GM03348 (cell line): ENCODE results near the gene SLC26A6.

ENCODE experiments used
- DNase-seq: peaks from one replicate; pipeline ENCODE4 v3.0.0; 2012; ENCODE audit warnings: low spot score

Gene SLC26A6

DNA sequence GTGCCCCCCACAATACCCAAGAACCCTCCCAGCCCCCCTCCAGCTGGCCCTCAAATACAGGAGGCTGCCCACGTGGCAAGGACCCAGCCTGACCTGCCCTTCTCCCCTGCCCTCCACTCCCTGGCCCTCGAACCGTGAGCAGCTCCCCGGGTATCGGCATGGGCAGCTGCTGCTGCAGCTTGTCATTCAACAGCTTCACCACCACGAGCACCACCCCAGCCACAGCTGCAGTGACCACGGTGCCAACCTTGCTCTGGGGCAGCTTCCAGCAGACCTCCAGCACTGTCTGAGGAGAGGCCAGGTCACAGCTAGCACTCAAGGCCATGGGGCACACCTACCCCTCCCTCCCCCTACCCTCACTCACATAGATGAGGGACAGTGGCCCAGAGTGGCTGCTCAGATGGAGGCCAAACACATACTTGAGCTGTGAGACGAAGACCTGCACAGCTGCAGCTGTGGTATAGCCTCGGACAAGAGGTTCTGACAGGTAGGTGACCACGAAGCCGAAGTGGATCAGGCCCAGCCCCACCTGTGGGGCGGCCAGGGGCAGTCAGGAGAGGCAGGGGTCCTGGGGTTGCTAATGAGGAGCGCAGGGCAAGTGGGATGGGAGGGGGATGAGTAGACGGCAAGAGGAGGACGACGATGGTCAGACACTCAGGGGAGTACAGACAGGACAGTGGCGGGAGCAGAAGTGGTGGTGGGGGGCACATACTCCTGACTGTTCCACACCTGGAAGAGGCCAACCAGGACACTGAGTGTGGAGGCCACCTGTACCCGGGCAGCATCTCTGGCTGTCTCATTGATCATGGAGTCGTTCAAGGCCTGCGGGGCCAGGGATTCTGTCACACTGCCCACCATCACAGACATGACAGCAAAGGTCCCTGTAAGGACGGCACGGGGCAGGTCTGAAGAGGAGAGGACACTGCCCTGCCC is 3.5 kb downstream of the SLC26A6 start:
- no peak for DNase-seq

- DNase-seq = no peak
These were observed 4.4 kb downstream of the SLC26A6 start for GRCh38 chr3:48630833-48631232.

- DNase-seq = no peak
These were observed 4.9 kb downstream of the SLC26A6 start for GRCh38 chr3:48630407-48630806.

GRCh38 chr3:48629894-48630293 is 5.4 kb downstream of the SLC26A6 start:
- DNase-seq = no peak

DNA sequence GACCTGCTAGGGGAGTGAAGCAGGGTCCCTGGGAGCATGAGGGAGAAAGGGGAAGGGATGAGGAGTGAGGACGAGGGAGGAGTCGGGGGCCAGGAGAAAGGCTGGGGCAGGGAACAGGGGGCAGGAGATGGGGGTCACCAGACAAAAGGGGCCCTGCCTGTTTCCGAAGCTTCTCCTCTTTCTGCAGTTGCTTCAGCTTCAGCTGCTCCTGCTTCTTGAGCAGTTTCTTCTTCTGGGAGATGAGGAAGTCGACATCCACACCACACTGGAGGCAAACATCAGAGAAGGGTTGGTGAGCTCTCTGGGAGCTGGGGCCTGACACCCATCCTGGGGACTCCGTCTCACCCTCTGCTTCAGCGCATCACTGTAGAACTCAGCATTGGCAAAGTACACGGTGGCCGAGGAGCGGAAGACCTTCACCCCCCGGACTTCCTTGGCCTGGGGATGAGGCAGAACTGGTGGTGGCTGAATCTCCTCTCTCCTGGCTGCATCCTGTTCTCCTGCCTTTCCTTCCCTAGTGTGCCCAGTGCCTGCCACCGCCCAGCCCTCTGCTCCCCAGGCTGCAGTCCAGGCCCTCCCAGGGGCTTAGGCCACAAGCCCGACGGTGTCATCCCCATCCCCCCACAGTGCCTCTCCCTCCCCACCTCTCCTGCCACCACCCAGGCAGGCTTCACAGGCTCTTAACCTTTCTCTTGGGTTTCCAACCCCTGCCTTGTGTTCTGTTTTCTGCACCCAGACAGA is 6.8 kb downstream of the SLC26A6 start:
- DNase-seq = no peak

- no peak for DNase-seq
These were observed 9.7 kb downstream of the SLC26A6 start for GRCh38 chr3:48625600-48625999.

- DNase-seq = no peak
These were observed 10.5 kb downstream of the SLC26A6 start for GRCh38 chr3:48624767-48625166.

GRCh38 chr3:48623851-48624547 is 11.3 kb downstream of the SLC26A6 start:
- no peak for DNase-seq

DNA sequence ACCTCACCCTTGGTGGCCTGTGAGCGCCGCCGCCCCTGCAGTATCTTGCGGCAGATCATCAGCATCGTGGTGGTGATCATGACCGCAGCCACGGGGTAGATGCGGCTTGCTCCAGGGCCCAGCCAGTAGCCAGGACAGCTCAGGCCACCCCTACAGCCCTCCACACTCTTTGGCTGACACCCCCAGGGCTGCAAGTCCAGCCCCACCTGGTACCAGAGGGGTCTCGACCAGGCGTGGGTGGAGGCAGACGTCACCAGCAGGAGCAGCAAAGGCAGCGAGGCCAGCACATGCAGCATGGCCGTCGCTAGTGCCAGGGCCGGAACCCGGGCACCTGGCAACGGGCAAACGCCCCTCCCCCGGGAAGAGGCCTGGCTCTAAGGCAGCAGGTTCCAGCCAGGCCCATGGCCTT is 13.8 kb downstream of the SLC26A6 start, which contains the start of gene TMEM89:
Gene TMEM89 (minus strand): TSS at position 309 of the 409 bp plus-strand sequence. CDS start 13 bp downstream, at position 296.
- DNase-seq = no peak

DNA sequence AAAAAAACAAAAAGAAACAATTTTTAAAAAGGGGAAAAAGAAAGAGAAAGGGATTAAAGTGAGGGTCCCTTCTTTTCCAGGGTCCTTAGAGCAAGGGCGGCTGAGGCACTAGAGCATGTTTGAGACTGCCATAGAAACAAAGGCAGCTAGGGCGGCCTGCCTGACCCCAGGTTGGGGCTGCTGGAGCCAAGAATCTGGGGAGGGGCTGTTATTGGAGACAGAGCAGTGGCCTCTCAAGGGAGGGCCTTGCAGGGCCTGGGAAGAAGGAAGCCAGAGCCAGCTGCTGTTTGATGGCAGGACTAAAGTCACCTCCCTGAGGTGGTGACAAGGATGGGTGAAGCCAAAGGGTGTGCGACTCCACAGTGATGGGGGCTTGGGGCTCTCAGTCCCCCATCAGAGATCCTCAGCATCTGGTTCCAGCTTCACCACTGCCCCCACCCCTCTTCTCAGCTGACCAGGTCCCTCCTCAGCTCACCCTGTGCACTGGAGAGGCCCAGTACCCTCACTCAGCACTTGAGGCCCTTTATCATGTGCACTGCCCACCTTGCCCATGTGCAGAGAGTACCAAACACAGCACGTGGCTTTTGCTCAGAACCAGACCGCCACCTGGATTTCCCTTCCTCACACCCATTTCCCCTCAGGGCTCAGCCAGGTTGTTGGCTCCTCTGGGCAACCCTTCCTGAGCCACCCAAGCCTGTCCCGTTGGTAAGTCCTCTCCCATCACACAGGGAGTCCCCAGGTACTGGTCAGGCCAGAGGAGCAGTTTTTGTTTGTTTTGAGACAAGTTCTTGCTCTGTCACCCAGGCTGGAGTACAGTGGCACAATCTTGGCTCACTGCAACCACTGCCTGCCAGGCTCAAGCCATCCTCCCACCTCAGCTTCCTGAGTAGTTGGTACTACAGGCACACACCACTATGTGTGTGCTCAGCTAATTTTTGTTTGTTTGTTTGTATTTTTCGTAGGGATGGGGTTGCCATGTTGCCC is 15.4 kb downstream of the SLC26A6 start:
- no peak for DNase-seq

DNA sequence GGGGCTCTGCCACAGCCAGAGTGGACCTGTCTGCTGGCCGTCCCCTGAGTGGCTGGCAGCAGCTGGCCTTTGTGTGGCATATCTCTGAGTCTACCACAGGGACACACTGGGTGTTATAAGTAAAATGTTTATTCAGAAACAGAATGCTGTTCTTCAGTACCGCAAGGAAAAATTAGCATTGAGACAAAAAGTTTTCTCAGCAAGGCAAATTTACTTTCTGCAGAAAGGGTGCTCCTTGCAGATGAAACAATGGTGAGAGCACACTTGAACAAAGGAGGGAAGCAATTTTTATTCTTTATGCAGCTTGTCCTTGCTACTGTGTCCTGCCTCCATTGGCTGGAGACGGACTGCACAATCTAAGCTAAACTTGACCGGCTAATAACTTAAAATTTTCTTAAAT is 17.7 kb downstream of the SLC26A6 start:
- DNase-seq = no peak

GRCh38 chr3:48614044-48614443 is 21.2 kb downstream of the SLC26A6 start:
- peak; percentile 80 for DNase-seq

GRCh38 chr3:48612309-48612708 is 23.0 kb downstream of the SLC26A6 start:
- DNase-seq = no peak

- peak; percentile 99 for DNase-seq
These were observed 25.9 kb downstream of the SLC26A6 start, which contains the start of gene UQCRC1 for GRCh38 chr3:48609088-48610005. UQCRC1 (minus strand) TSS chr3:48609646; CDS start chr3:48609620, 26 bp downstream.

GRCh38 chr3:48607519-48607918 is 27.7 kb downstream of the SLC26A6 start:
- DNase-seq = no peak

DNA sequence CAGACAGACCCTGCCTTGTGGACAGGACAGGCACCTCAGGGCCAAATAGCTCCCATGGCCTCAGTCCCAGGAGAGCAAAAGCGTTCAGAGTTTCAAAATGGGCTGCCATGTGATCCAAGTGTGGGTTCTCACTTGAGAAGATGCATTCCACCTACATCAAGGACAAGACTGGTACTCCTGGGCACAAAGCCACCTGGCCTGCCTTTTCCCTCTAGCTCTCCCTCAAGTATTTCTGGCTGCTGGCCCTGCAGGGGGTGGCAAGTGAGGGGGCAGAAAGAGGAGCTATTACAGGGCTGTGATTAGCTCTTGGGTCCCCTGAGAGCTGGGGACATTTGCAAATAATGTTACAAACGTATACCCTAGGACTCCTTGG is 33.7 kb downstream of the SLC26A6 start:
- DNase-seq = no peak

GRCh38 chr3:48600711-48601621 is 34.3 kb downstream of the SLC26A6 start:
- DNase-seq = no peak

DNA sequence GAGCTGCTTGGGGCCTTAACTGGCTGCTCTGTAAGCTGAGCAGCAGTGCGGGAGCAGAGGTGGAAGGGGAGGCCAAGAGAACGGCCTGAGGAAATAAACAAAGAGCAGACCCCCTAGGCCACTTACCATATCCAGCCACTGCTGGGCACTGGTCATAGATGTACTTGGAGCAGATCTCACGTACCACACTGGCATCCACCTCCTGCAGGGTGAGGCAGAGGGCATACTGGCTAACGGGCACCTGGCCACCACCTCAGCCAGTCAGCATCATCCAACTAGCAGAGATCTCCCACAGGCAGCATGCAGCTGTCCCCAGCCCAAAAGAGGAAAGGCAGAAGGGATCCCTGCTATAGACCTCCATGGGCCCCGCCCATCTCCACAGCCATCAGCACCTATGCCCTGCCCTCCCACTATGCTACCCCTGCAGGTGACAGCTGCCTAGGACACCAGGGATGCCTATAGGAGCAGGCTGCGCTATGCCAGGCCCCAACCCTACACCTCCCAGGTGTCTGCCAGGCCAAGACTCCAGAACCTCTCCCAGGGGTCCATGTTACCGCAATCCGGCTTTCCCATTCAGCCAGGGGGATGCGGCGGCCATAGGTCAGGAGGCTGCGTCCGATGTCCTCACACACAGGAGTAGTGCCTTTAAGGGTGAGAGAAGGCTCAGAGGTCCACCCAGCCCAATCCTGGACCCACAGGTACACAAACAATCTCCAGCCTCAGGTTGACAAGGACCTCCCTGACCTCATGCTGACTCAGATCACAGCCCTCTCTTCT is 35.6 kb downstream of the SLC26A6 start:
- DNase-seq = no peak
